Measurements from ENCODE around the gene MYL10. TPM values are rescaled to one million over a fixed set of nuclear protein-coding genes. Genes with fewer than 3 reads are reported as not detected.

Gene MYL10
- total RNA-seq, 1 experiment from 2014 or later: not detected

DNA sequence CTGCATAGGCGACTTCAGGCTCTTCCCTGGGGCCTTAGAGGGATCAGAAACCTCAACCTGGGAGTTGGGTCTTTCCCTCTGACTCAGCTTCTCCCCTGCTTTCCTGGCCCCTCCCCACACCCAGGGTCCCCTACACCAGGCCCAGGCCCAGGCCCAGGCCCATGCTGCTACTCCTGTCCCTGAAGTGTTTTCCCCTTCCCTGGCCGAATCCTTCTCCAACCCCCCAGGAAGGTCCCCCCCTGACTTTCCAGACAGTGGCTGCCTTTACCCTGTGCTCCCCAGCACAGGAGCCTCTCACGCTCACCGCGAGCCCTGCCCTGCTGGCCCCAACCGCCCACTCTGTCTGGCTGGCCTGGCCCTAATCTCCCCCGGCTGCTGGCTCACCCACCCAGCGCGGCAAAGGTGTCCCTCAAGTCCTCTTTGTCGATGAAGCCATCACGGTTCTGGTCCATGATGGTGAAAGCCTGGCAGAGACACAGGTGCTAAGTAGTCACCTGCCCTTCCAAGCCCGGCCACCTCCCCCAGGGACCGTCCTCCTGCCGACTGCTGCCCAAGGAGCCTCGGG is 6.4 kb downstream of the MYL10 start:
- no peaks in the 10 kb centered on the region for H3K9me2 ChIP-seq (ENCODE audit: insufficient read depth)
- no peak overlapping the region for H3K4me2 ChIP-seq (ENCODE audit: low read length)
- no peaks in the 10 kb centered on the region for H3K4me1 ChIP-seq (ENCODE audit: control insufficient read depth in 1 of 2, insufficient read depth in 2 of 2, low read length in 2 of 2)
- no peak overlapping the region for H3K9ac ChIP-seq (ENCODE audit: low read length)
- H4K20me1 ChIP-seq (ENCODE audit: insufficient read depth): no peaks in the 10 kb centered on the region
- ChIA-PET RAD21 (ENCODE audit: low non-redundant PET in 1 of 2, low total read pairs in 2 of 2, uncharacterized antibody in 2 of 2, unreplicated experiment in 2 of 2) (no interaction called here), CTCF (no interaction called here), POLR2A (no interaction called here)
- intact Hi-C loops (cut with micrococcal nuclease): no loop called here
- no peaks in the 10 kb centered on the region for H3K27me3 ChIP-seq (ENCODE audit: insufficient read depth, low read length)
- no peaks in the 10 kb centered on the region for H3K79me2 ChIP-seq (ENCODE audit: insufficient read depth, low read length)
- BruUV-seq (replicated peaks): no TSS peak
- no peak overlapping the region for H2AFZ ChIP-seq (ENCODE audit: low read depth, low read length, poor library complexity, severe bottlenecking)
- TF ChIP-seq SP1 (IDR thresholded peaks at IDR 0.05; ENCODE audit: low read depth) (no peak), POLR2A (IDR thresholded peaks at IDR 0.05; ENCODE audit: borderline replicate concordance, extremely low read depth, insufficient read depth, insufficient read length) (no peak), ZBTB33 (IDR thresholded peaks at IDR 0.05; ENCODE audit: extremely low read depth, insufficient replicate concordance, low read length) (no peak), RAD21 (IDR thresholded peaks at IDR 0.05; ENCODE audit: low read depth) (no peak), ZNF274 (IDR thresholded peaks at IDR 0.05; ENCODE audit: low read depth, low read length) (no peak), SIN3A (IDR thresholded peaks at IDR 0.05; ENCODE audit: low read depth) (no peak), TCF7L2 (IDR thresholded peaks at IDR 0.05; ENCODE audit: borderline replicate concordance, extremely low read depth, insufficient read depth, insufficient read length) (no peak), CBX3 (IDR thresholded peaks at IDR 0.05; ENCODE audit: low read depth) (no peak), EZH2 (IDR thresholded peaks at IDR 0.05) (no peak), EZH2phosphoT487 (IDR thresholded peaks at IDR 0.05; ENCODE audit: borderline replicate concordance) (no peak), CEBPB (IDR thresholded peaks at IDR 0.05; ENCODE audit: low read depth) (no peak), YY1 (IDR thresholded peaks at IDR 0.05; ENCODE audit: extremely low read depth, insufficient replicate concordance, low read depth, low read length) (no peak), EGR1 (IDR thresholded peaks at IDR 0.05; ENCODE audit: low read depth) (no peak), JUND (IDR thresholded peaks at IDR 0.05) (no peak), CTCF (IDR thresholded peaks at IDR 0.05 in 2 of 3, conservative IDR thresholded peaks at IDR 0.05 in 1 of 3; ENCODE audit: borderline replicate concordance in 1 of 3, insufficient read depth in 1 of 3, low read depth in 2 of 3, low read length in 2 of 3) (no peak), ELF1 (IDR thresholded peaks at IDR 0.05; ENCODE audit: borderline replicate concordance, low read depth) (no peak)
- TF ChIP-seq, protein P1, sequence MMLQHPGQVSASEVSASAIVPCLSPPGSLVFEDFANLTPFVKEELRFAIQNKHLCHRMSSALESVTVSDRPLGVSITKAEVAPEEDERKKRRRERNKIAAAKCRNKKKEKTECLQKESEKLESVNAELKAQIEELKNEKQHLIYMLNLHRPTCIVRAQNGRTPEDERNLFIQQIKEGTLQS (IDR thresholded peaks at IDR 0.05): no peak
- no peak overlapping the region for H3K27ac ChIP-seq (ENCODE audit: low read depth, low read length)
- H3K9me3 ChIP-seq (ENCODE audit: control insufficient read depth in 1 of 2, insufficient read depth in 1 of 2, low read depth in 1 of 2, low read length in 2 of 2): no peaks in the 10 kb centered on the region
- no peaks in the 10 kb centered on the region for H3K36me3 ChIP-seq (ENCODE audit: control insufficient read depth in 1 of 2, insufficient read depth in 2 of 2, low read length in 2 of 2)
- DNase-seq (ENCODE audit: low read depth, low spot score) (no peak), ATAC-seq (no peak)
- H3K4me3 ChIP-seq (replicated peaks in 1 of 2; ENCODE audit: low read depth in 1 of 2, low read length in 2 of 2): no peak overlapping the region
